PC-9 (cell line): ENCODE results near the gene AUP1.

ENCODE experiments used
- CTCF ChIP-seq: fragments of 200-600 bp; sonication (generic); conservative IDR thresholded peaks from 2 replicates; pipeline ENCODE4 v1.6.1; 2017; ENCODE audit warnings: mixed run types, antibody characterized with exemption, mild to moderate bottlenecking, moderate library complexity
- EZH2 ChIP-seq: fragments of 200-600 bp; sonication (generic); IDR thresholded peaks from 2 replicates; pipeline ENCODE4 v1.8.0; 2017; ENCODE audit warnings: antibody characterized with exemption, low read depth

- TF ChIP-seq CTCF (no peak), EZH2 (no peak)
Measured at GRCh38 chr2:74540291-74540690, 10.8 kb upstream of the AUP1 start.
